Liver (tissue), 9 donors: ENCODE measurements around the gene SIRPD. TPM values are rescaled to one million over a fixed set of nuclear protein-coding genes. Genes with fewer than 3 reads are reported as not detected.

Experiments used
- DNase-seq: peaks from one replicate; pipeline ENCODE4 v3.0.0-alpha.2; 2017; ENCODE audit warnings: low spot score
- H3K27ac ChIP-seq, 2 donors: one replicate each; pipeline ENCODE4 v1.7.0; 2013; ENCODE audit warnings: inconsistent platforms in 2 of 2, low read length in 2 of 2, control low read depth in 1 of 2, low read depth in 1 of 2, mild to moderate bottlenecking in 1 of 2
- H3K27me3 ChIP-seq, 4 donors: one replicate each; pipeline versions ENCODE4 v1.6.1 to v1.7.0; 2013; ENCODE audit warnings: low read length in 3 of 4, inconsistent platforms in 1 of 4, mild to moderate bottlenecking in 1 of 4, moderate library complexity in 1 of 4; ENCODE audit not compliant: control insufficient read depth in 4 of 4, insufficient read depth in 4 of 4
- H3K36me3 ChIP-seq, 4 donors: one replicate each; pipeline versions ENCODE4 v1.6.1 to v1.7.0; 2013; ENCODE audit warnings: low read length in 3 of 4, mild to moderate bottlenecking in 3 of 4, low read depth in 1 of 4, moderate library complexity in 1 of 4; ENCODE audit not compliant: control insufficient read depth in 4 of 4, insufficient read depth in 3 of 4
- H3K4me1 ChIP-seq, 4 donors: one replicate each; pipeline versions ENCODE4 v1.6.1 to v1.7.0; 2013; ENCODE audit warnings: low read length in 3 of 4, mild to moderate bottlenecking in 3 of 4, moderate library complexity in 1 of 4; ENCODE audit not compliant: control insufficient read depth in 4 of 4, insufficient read depth in 4 of 4
- H3K4me3 ChIP-seq, 3 donors: one replicate each; pipeline versions ENCODE4 v1.6.1 to v1.7.0; 2013; ENCODE audit warnings: low read length in 3 of 3, control low read depth in 1 of 3, low read depth in 1 of 3, mild to moderate bottlenecking in 1 of 3
- H3K9ac ChIP-seq, 2 donors: one replicate each; pipeline ENCODE4 v1.7.0; 2013; ENCODE audit warnings: low read length in 2 of 2, mild to moderate bottlenecking in 2 of 2, moderate library complexity in 2 of 2, control low read depth in 1 of 2, low read depth in 1 of 2
- H3K9me3 ChIP-seq, 4 donors: one replicate each; pipeline versions ENCODE4 v1.6.1 to v1.7.0; 2013; ENCODE audit warnings: low read length in 3 of 4; ENCODE audit not compliant: control insufficient read depth in 4 of 4
- ATF3 ChIP-seq: IDR thresholded peaks from 2 replicates; pipeline ENCODE4 v1.6.1; 2016; ENCODE audit warnings: antibody characterized with exemption
- CTCF ChIP-seq: fragments of 150-350 bp; IDR thresholded peaks from 2 replicates; pipeline ENCODE4 v1.5.1; 2017; ENCODE audit warnings: improper control_type of control experiment, low read depth, low read length; ENCODE audit not compliant: missing input control
- EGR1 ChIP-seq, 2 donors: IDR thresholded peaks; 2 replicates each; pipeline ENCODE4 v1.6.1; 2016 to 2018; ENCODE audit warnings: antibody characterized with exemption in 2 of 2, low read depth in 2 of 2
- FOXA1 ChIP-seq: IDR thresholded peaks from 2 replicates; pipeline ENCODE4 v1.6.1; 2016; ENCODE audit warnings: antibody characterized with exemption
- FOXA2 ChIP-seq: IDR thresholded peaks from 2 replicates; pipeline ENCODE4 v1.6.1; 2016; ENCODE audit warnings: antibody characterized with exemption
- HNF4A ChIP-seq, 2 donors: conservative IDR thresholded peaks; 2 replicates each; pipeline ENCODE4 v1.6.1; 2016; ENCODE audit warnings: antibody characterized with exemption in 2 of 2, mild to moderate bottlenecking in 2 of 2
- HNF4G ChIP-seq: IDR thresholded peaks from 2 replicates; pipeline ENCODE4 v1.6.1; 2016; ENCODE audit warnings: antibody characterized with exemption
- JUND ChIP-seq, 2 donors: IDR thresholded peaks; 2 replicates each; pipeline ENCODE4 v1.6.1; 2016; ENCODE audit warnings: antibody characterized with exemption in 2 of 2
- MAX ChIP-seq: IDR thresholded peaks from 2 replicates; pipeline ENCODE4 v1.6.1; 2016; ENCODE audit warnings: antibody characterized with exemption
- NR2F2 ChIP-seq: IDR thresholded peaks from 2 replicates; pipeline ENCODE4 v1.6.1; 2016; ENCODE audit warnings: antibody characterized with exemption
- RAD21 ChIP-seq, 2 donors: IDR thresholded peaks; 2 replicates each; pipeline ENCODE4 v1.6.1; 2016; ENCODE audit warnings: antibody characterized with exemption in 2 of 2, mild to moderate bottlenecking in 2 of 2
- RXRA ChIP-seq, 2 donors: IDR thresholded peaks; 2 replicates each; pipeline ENCODE4 v1.6.1; 2017 to 2018; ENCODE audit warnings: antibody characterized with exemption in 2 of 2, mild to moderate bottlenecking in 1 of 2
- SP1 ChIP-seq: IDR thresholded peaks from 2 replicates; pipeline ENCODE4 v1.6.1; 2018; ENCODE audit warnings: antibody characterized with exemption, mild to moderate bottlenecking
- TAF1 ChIP-seq: conservative IDR thresholded peaks from 2 replicates; pipeline ENCODE4 v1.6.1; 2016; ENCODE audit warnings: antibody characterized with exemption, mild to moderate bottlenecking
- YY1 ChIP-seq: IDR thresholded peaks from 2 replicates; pipeline ENCODE4 v1.6.1; 2016; ENCODE audit warnings: antibody characterized with exemption, mild to moderate bottlenecking
- ZBTB33 ChIP-seq: IDR thresholded peaks from 2 replicates; pipeline ENCODE4 v1.6.1; 2016; ENCODE audit warnings: antibody characterized with exemption
- WGBS: extraction: QIAGEN DNeasy Blood & Tissue Kit; methylation state at CpG from one replicate; pipeline ENCODE4 v1.1.7; 2013; 5-methylcytosine and 5-hydroxymethylcytosine counted together
- polyA plus RNA-seq, 2 donors: library from polyadenylated mRNA; stranded (reverse) in 1 of 2; unstranded in 1 of 2; fragments of 200-250 nt in 1 of 2; fragments of >200 nt in 1 of 2; fragmentation: Nextera tagmentation in 1 of 2; extraction: Ambion mirVana in 1 of 2; gene quantifications; one replicate each; pipeline versions ENCODE4 v1.2.1 to v1.2.3, GENCODE V29; 2013 to 2015
- total RNA-seq, 2 donors: library from RNA; depleted of rRNA; stranded (reverse); fragments of >200 nt; gene quantifications; one replicate each; pipeline ENCODE4 v1.2.3, GENCODE V29; 2014
- donor health status: healthy.
- donor health status: healthy.
- donor health status: healthy.
- donor health status: healthy.
- donor health status: healthy.

The SIRPD gene
- total and polyA plus RNA-seq, 4 donors, result 1.1 TPM; not detected in 3

- no peaks in the 10 kb centered on the region for H3K36me3 ChIP-seq
- no peaks in the 10 kb centered on the region for H3K4me1 ChIP-seq
- DNase-seq, result no peak
- no peak overlapping the region for H3K9ac ChIP-seq
- H3K27me3 ChIP-seq, result no peaks in the 10 kb centered on the region
- TF ChIP-seq TAF1 (no peak), YY1 (no peak), CTCF (no peak), NR2F2 (no peak), HNF4G (no peak), EGR1 (IDR thresholded peaks at IDR 0.05; ENCODE audit: low read depth in 2 of 2) (no peak), RAD21 (IDR thresholded peaks at IDR 0.05) (no peak), RXRA (IDR thresholded peaks at IDR 0.05) (no peak), ATF3 (no peak), ZBTB33 (no peak), JUND (IDR thresholded peaks at IDR 0.05) (no peak), SP1 (no peak), FOXA1 (no peak), FOXA2 (no peak)
- H3K9me3 ChIP-seq, result no peaks in the 10 kb centered on the region
- no peak overlapping the region for H3K4me3 ChIP-seq
- H3K27ac ChIP-seq, result no peak overlapping the region
Measured at GRCh38 chr20:1538655-1539054, 18.9 kb downstream of the SIRPD start.

- H3K4me1 ChIP-seq, result no peaks in the 10 kb centered on the region
- H3K27ac ChIP-seq, result peak overlapping the region; percentile 40 to 66
- no peaks in the 10 kb centered on the region for H3K36me3 ChIP-seq
- H3K4me3 ChIP-seq, result no peak overlapping the region
- H3K27me3 ChIP-seq, result no peaks in the 10 kb centered on the region
- H3K9ac ChIP-seq, result no peak overlapping the region
- DNase-seq, result no peak
- TF ChIP-seq RXRA (IDR thresholded peaks at IDR 0.05) (no peak), MAX (no peak), ZBTB33 (no peak), JUND (IDR thresholded peaks at IDR 0.05) (no peak), FOXA2 (no peak), CTCF (no peak), TAF1 (no peak), EGR1 (IDR thresholded peaks at IDR 0.05; ENCODE audit: low read depth in 2 of 2) (no peak), YY1 (no peak), HNF4A (conservative IDR thresholded peaks at IDR 0.05) (no peak)
- WGBS, result 49% methylated on average over 4 of the region's 4 CpGs
- no peaks in the 10 kb centered on the region for H3K9me3 ChIP-seq
Measured at GRCh38 chr20:1537731-1538058, 19.8 kb downstream of the SIRPD start.
